HepG2 (cell line): Measurements from ENCODE around the gene DPH1. TPM values are rescaled to one million over a fixed set of nuclear protein-coding genes. Genes with fewer than 3 reads are reported as not detected.

Experiments used
- ARNTL ChIP-seq: sonication (generic); formaldehyde crosslinking; IDR thresholded peaks from 2 replicates; pipeline ENCODE4 v1.4.0; 2020; ENCODE audit warnings: mild to moderate bottlenecking, missing genetic modification reagents
- BCL6 ChIP-seq: IDR thresholded peaks from 2 replicates; pipeline ENCODE4 v1.6.1; 2016; ENCODE audit warnings: missing genetic modification reagents, missing compliant biosample characterization
- EED ChIP-seq: sonication (generic); formaldehyde crosslinking; IDR thresholded peaks from 2 replicates; pipeline ENCODE4 v1.5.0; 2020; ENCODE audit warnings: mild to moderate bottlenecking, missing genetic modification reagents
- GZF1 ChIP-seq: sonication (generic); formaldehyde crosslinking; IDR thresholded peaks from 2 replicates; pipeline ENCODE4 v1.5.1; 2020; ENCODE audit warnings: mild to moderate bottlenecking, missing genetic modification reagents
- MIXL1 ChIP-seq: IDR thresholded peaks from 2 replicates; pipeline ENCODE4 v1.6.1; 2016
- NFE2L1 ChIP-seq: sonication (generic); formaldehyde crosslinking; IDR thresholded peaks from 2 replicates; pipeline ENCODE4 v1.4.0; 2020; ENCODE audit warnings: missing genetic modification reagents, mild to moderate bottlenecking, borderline replicate concordance
- NR3C1 ChIP-seq: sonication (generic); formaldehyde crosslinking; IDR thresholded peaks from 2 replicates; pipeline ENCODE4 v1.4.0; 2020; ENCODE audit warnings: missing genetic modification reagents
- PRMT3 ChIP-seq: sonication (generic); formaldehyde crosslinking; IDR thresholded peaks from 2 replicates; pipeline ENCODE4 v1.8.1; 2022; ENCODE audit warnings: low read depth, mild to moderate bottlenecking, moderate library complexity, missing genetic modification reagents, borderline replicate concordance
- TOE1 ChIP-seq: sonication (generic); formaldehyde crosslinking; IDR thresholded peaks from 2 replicates; pipeline ENCODE4 v1.4.0; 2020; ENCODE audit warnings: mild to moderate bottlenecking, missing genetic modification reagents
- ZFP90 ChIP-seq: sonication (generic); formaldehyde crosslinking; IDR thresholded peaks from 2 replicates; pipeline ENCODE4 v1.8.0; 2022; ENCODE audit warnings: missing genetic modification reagents, mild to moderate bottlenecking, inconsistent platforms, borderline replicate concordance
- ZMAT3 ChIP-seq: sonication (generic); formaldehyde crosslinking; conservative IDR thresholded peaks from 2 replicates; pipeline ENCODE4 v1.7.0; 2021; ENCODE audit warnings: missing genetic modification reagents
- ZMYM3 ChIP-seq: sonication (generic); formaldehyde crosslinking; IDR thresholded peaks from 2 replicates; pipeline ENCODE4 v1.5.1; 2020; ENCODE audit warnings: mild to moderate bottlenecking, missing genetic modification reagents
- ZNF24 ChIP-seq: fragments of 450-650 bp; IDR thresholded peaks from 2 replicates; pipeline ENCODE4 v1.6.1; 2017; ENCODE audit warnings: antibody characterized with exemption, mild to moderate bottlenecking
- ZNF350 ChIP-seq: sonication (generic); formaldehyde crosslinking; IDR thresholded peaks from 2 replicates; pipeline ENCODE4 v1.4.0; 2020; ENCODE audit warnings: mild to moderate bottlenecking, low read depth, missing genetic modification reagents, borderline replicate concordance
- ZNF484 ChIP-seq: sonication (generic); formaldehyde crosslinking; IDR thresholded peaks from 2 replicates; pipeline ENCODE4 v1.5.1; 2020; ENCODE audit warnings: mild to moderate bottlenecking, low read depth, missing genetic modification reagents, borderline replicate concordance
- ZNF607 ChIP-seq: sonication (generic); formaldehyde crosslinking; IDR thresholded peaks from 2 replicates; pipeline ENCODE4 v1.5.1; 2020; ENCODE audit warnings: missing genetic modification reagents, mild to moderate bottlenecking, borderline replicate concordance
- ZNF781 ChIP-seq: sonication (generic); formaldehyde crosslinking; IDR thresholded peaks from 2 replicates; pipeline ENCODE4 v1.5.1; 2020; ENCODE audit warnings: borderline replicate concordance, mild to moderate bottlenecking, missing genetic modification reagents; ENCODE audit errors: not compliant biosample characterization
- polyA plus RNA-seq, 8 experiments: library from polyadenylated mRNA; depleted of rRNA in 3 of 8; stranded (reverse) in 7 of 8; unstranded in 1 of 8; fragments of >200 nt; fragmentation: Illumina TruSeq in 4 of 8; extraction: Trizol in 4 of 8; gene quantifications; 2 replicates each; pipeline versions ENCODE4 v1.2.1 to v1.2.3, GENCODE V29; 2011 to 2016; ENCODE audit warnings: low read depth in 4 of 8, missing spikeins in 1 of 8, mixed read lengths in 1 of 8; ENCODE audit not compliant: insufficient read depth in 1 of 8
- total RNA-seq, 5 experiments: library from RNA; depleted of rRNA; stranded (reverse); fragments of >200 nt; fragmentation: Illumina TruSeq; extraction: Trizol; gene quantifications; 2 replicates each; pipeline ENCODE4 v1.2.3, GENCODE V29; 2016; ENCODE audit warnings: low read depth in 1 of 5
- TF ChIP-seq, protein P1 (sequence below): sonication (generic); formaldehyde crosslinking; IDR thresholded peaks from 2 replicates; pipeline ENCODE4 v1.5.1; 2020; ENCODE audit warnings: mild to moderate bottlenecking, moderate library complexity, missing genetic modification reagents
- TF ChIP-seq, protein P2 (sequence below): sonication (generic); formaldehyde crosslinking; IDR thresholded peaks from 2 replicates; pipeline ENCODE4 v1.8.1; 2023; ENCODE audit warnings: mild to moderate bottlenecking, missing genetic modification reagents
- TF ChIP-seq, protein P3 (sequence below): IDR thresholded peaks from 2 replicates; pipeline ENCODE4 v1.6.1; 2016; ENCODE audit warnings: mild to moderate bottlenecking
- TF ChIP-seq, protein P4 (sequence below): sonication (generic); formaldehyde crosslinking; IDR thresholded peaks from 2 replicates; pipeline ENCODE4 v1.5.1; 2020; ENCODE audit warnings: mild to moderate bottlenecking, missing genetic modification reagents, moderate library complexity

The DPH1 gene
- total and polyA plus RNA-seq, 2 of the 13 experiments (the other 11 are each of a cell fraction or from before 2014, with no cell fraction given), result 25.3 to 42.8 TPM

DNA sequence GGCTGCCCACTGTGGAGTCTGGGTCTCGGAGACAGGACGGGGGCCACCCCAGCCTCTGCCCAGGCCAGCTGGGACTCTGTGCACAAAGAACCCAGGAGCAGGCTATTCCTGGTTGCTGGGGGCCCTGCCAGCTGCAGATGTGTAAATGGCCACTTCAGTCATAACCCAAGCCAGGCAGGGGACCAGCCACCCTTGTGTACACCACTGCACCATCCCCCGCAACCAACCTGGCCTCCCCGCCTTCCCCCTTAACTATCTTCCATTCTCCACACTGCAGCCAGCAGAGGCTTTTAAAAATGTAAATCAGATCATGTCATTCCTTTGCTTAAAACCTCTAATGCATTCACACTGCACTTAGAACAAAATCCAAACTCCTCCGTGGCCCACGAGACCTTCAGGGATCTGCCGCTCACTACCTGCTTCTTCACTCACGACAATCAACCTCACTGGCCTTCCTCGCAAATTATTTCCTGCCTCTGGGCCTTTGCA is 33.1 kb upstream of the DPH1 start (continued):
- TF ChIP-seq, protein P1, sequence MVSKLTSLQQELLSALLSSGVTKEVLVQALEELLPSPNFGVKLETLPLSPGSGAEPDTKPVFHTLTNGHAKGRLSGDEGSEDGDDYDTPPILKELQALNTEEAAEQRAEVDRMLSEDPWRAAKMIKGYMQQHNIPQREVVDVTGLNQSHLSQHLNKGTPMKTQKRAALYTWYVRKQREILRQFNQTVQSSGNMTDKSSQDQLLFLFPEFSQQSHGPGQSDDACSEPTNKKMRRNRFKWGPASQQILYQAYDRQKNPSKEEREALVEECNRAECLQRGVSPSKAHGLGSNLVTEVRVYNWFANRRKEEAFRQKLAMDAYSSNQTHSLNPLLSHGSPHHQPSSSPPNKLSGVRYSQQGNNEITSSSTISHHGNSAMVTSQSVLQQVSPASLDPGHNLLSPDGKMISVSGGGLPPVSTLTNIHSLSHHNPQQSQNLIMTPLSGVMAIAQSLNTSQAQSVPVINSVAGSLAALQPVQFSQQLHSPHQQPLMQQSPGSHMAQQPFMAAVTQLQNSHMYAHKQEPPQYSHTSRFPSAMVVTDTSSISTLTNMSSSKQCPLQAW (CRISPR knock-in tag), result 0 out of 2 replicates have a peak, but pooled peaks have one; percentile 12
- TF ChIP-seq ZMYM3 (CRISPR knock-in tag) (peak; percentile 95), ARNTL (no peak), MIXL1 (CRISPR knock-in tag) (no peak), ZFP90 (no peak), ZMAT3 (CRISPR knock-in tag) (no peak), NFE2L1 (CRISPR knock-in tag) (no peak), ZNF24 (no peak), ZNF781 (CRISPR knock-in tag) (peak; percentile 26), EED (CRISPR knock-in tag) (no peak), TOE1 (no peak), GZF1 (CRISPR knock-in tag) (peak; percentile 35; the same call in 1 of the 2 replicates), PRMT3 (CRISPR knock-in tag) (no peak), NR3C1 (CRISPR knock-in tag) (no peak), ZNF350 (0 out of 2 replicates have a peak, but pooled peaks have one; percentile 5), ZNF484 (no peak), BCL6 (CRISPR knock-in tag) (no peak), ZNF607 (0 out of 2 replicates have a peak, but pooled peaks have one; percentile 17)
- TF ChIP-seq, protein P2, sequence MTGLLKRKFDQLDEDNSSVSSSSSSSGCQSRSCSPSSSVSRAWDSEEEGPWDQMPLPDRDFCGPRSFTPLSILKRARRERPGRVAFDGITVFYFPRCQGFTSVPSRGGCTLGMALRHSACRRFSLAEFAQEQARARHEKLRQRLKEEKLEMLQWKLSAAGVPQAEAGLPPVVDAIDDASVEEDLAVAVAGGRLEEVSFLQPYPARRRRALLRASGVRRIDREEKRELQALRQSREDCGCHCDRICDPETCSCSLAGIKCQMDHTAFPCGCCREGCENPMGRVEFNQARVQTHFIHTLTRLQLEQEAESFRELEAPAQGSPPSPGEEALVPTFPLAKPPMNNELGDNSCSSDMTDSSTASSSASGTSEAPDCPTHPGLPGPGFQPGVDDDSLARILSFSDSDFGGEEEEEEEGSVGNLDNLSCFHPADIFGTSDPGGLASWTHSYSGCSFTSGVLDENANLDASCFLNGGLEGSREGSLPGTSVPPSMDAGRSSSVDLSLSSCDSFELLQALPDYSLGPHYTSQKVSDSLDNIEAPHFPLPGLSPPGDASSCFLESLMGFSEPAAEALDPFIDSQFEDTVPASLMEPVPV (CRISPR knock-in tag), result no peak
- TF ChIP-seq, protein P3, sequence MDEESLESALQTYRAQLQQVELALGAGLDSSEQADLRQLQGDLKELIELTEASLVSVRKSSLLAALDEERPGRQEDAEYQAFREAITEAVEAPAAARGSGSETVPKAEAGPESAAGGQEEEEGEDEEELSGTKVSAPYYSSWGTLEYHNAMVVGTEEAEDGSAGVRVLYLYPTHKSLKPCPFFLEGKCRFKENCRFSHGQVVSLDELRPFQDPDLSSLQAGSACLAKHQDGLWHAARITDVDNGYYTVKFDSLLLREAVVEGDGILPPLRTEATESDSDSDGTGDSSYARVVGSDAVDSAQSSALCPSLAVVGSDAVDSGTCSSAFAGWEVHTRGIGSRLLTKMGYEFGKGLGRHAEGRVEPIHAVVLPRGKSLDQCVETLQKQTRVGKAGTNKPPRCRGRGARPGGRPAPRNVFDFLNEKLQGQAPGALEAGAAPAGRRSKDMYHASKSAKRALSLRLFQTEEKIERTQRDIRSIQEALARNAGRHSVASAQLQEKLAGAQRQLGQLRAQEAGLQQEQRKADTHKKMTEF, result no peak
- TF ChIP-seq, protein P4, sequence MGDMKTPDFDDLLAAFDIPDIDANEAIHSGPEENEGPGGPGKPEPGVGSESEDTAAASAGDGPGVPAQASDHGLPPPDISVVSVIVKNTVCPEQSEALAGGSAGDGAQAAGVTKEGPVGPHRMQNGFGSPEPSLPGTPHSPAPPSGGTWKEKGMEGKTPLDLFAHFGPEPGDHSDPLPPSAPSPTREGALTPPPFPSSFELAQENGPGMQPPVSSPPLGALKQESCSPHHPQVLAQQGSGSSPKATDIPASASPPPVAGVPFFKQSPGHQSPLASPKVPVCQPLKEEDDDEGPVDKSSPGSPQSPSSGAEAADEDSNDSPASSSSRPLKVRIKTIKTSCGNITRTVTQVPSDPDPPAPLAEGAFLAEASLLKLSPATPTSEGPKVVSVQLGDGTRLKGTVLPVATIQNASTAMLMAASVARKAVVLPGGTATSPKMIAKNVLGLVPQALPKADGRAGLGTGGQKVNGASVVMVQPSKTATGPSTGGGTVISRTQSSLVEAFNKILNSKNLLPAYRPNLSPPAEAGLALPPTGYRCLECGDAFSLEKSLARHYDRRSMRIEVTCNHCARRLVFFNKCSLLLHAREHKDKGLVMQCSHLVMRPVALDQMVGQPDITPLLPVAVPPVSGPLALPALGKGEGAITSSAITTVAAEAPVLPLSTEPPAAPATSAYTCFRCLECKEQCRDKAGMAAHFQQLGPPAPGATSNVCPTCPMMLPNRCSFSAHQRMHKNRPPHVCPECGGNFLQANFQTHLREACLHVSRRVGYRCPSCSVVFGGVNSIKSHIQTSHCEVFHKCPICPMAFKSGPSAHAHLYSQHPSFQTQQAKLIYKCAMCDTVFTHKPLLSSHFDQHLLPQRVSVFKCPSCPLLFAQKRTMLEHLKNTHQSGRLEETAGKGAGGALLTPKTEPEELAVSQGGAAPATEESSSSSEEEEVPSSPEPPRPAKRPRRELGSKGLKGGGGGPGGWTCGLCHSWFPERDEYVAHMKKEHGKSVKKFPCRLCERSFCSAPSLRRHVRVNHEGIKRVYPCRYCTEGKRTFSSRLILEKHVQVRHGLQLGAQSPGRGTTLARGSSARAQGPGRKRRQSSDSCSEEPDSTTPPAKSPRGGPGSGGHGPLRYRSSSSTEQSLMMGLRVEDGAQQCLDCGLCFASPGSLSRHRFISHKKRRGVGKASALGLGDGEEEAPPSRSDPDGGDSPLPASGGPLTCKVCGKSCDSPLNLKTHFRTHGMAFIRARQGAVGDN, result no peak
